ENCODE measurements around the gene CCNY. TPM values are rescaled to one million over a fixed set of nuclear protein-coding genes. Genes with fewer than 3 reads are reported as not detected.
A peak's percentile ranks its signal among the peaks of the same experiment; 100 is the strongest.

The CCNY gene
- total RNA-seq, 1 experiment from 2014 or later: 63.7 TPM

DNA sequence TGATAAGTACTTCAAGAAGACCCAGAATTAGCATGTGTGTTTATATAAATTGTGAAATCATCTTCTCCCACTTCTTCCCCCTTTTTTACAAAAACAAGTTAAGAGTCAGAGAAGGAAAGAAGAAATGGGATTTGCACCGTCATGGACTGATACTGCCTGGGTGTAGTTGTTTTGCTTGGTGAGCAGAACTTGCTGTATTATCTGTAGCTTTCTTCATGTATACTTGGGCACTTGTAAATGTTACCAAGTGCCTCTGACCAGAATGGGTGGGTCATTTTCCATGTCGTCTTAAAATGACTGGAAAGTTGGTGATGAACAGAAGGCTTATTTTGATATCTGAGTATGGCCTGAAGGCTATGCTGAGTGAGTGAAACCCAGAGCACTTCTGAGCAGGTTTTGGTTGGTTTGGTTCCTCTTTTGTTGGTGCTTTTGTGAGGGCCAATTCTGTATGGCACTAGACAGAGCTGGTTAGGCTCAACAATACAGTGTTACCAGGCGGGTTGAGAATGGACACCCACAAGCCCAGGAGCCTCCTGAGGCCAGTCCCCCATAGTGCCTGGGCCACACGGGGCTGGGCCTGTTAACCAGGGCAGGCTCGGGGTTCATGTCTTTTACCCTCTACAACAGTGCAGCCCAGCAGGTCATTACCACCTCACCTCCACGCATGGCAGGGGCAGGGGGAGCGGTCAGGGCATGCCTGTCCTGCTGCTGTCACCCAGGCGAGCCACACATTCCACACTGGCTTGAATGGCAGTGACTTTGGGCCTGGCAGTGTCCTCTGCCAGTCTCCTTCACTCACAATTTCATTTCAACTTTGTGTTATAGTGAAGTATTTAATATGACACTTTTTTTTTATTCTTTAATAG, 115.1 kb downstream of the CCNY start:
- DNase-seq (ENCODE audit: low read depth): no peak

DNA sequence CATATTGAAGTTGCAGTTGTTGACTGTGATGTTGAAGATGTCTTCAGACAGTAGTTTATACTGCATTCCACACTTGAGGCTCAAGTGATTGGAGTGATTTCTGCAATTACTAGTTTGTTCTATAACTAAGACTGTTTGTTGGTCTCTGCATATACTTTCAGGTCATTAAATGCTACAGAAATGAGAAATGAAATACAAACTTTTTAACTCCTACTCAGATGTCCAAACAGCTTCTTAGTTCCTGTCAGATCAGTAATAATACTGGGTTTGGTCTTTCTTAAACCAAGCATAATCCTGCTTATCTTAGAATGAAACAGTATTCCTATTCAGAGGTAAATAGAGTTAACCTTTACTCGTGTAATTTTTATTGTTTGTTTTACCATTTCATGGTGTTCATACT, 115.9 kb downstream of the CCNY start:
- no peak for DNase-seq (ENCODE audit: low read depth)

DNA sequence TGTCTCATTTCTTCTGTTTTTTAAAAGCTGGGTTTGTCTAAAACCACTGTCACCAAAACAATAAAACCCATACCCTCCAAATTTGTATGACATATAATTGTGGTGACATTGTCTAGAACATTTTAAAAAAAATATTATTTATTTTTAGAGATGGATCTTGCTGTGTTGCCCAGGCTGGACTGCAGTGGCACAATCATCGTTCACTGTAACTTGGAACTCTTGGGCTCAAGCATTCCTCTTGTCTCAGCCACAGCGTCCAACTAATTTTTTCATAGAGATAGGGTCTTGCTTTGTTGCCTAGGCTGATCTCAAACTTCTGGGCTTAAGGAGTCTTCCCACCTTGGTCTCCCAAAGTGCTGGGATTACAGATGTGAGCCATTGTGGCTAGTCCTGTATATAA, 116.5 kb downstream of the CCNY start:
- DNase-seq (ENCODE audit: low read depth): no peak

DNA sequence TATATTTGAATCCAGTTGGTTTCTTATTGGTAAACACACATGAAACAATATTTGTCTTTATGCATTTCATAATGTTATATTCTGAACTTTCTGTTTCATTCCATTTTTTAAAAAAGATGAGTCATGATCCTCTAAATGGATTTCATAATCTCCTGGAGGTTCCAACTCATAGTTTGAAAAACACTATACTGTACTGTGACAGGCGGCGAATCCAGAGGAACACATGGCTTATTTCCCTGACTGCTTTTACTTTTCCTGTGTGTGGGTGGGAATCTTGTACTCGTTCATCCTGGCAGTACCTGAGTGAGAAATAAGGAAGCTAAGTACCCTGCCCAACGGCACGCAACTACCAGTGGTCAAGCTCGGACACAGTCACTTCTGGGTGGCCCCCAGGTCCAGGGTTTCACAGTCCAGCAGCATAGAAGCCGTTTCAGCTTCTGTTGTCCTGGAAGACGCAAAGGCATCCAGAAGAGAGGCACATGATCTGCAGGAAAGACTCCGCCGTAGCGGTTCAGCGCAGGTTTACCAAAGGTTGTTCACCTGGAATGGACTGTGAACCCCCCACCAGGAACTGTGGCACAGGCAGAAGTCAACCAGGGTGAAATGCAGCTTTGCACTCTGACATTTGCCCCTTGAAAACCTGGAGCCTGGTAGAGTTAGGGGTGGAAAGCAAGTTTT, 117.7 kb downstream of the CCNY start:
- DNase-seq (ENCODE audit: low read depth): peak; percentile 84

DNA sequence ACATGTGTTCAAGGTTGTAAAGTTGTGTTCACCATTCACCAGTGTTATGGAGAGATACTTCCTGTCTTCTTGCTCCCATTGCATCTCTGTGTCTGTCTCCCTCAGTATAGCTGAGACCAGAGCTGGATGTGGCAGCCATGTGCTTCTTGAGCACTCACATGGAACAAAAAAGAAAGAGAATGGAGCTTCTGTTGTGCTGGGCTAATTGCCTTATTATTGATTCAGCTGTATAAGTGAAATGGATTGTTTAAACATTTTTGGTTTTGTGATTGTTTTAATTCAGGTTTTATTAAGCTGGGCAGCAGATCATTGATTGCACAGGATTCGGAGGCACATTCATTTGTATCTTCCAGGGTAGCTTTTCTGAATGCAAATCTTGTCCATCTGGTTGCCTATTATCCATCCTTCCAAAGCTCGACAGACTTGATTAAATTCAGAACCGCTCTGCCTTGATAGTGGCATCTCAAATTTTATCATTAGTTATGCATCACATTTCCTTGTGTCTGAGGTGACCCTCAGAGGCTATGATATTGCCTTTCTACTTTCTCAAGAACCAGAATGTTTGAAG, 119.9 kb downstream of the CCNY start:
- DNase-seq (ENCODE audit: low read depth): no peak

DNA sequence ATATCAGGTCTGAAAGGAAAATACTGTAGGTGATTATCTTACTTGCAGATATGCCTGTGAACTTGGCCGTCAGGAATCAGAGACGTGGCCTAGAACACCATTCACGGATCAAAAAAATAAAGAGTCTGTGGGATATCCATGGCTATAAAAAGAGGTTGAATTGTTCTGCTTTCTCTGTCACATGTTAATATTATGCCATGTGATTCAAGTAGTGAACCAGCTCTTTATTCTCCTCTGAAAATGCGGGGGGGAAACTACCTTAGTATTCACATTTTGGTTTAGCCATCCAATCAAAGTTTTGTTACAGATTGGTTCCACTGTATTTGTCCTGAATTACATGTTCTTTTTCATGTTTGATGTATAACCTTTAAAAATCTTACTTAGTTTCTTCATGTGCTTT, 120.5 kb downstream of the CCNY start:
- no peak for DNase-seq (ENCODE audit: low read depth)

DNA sequence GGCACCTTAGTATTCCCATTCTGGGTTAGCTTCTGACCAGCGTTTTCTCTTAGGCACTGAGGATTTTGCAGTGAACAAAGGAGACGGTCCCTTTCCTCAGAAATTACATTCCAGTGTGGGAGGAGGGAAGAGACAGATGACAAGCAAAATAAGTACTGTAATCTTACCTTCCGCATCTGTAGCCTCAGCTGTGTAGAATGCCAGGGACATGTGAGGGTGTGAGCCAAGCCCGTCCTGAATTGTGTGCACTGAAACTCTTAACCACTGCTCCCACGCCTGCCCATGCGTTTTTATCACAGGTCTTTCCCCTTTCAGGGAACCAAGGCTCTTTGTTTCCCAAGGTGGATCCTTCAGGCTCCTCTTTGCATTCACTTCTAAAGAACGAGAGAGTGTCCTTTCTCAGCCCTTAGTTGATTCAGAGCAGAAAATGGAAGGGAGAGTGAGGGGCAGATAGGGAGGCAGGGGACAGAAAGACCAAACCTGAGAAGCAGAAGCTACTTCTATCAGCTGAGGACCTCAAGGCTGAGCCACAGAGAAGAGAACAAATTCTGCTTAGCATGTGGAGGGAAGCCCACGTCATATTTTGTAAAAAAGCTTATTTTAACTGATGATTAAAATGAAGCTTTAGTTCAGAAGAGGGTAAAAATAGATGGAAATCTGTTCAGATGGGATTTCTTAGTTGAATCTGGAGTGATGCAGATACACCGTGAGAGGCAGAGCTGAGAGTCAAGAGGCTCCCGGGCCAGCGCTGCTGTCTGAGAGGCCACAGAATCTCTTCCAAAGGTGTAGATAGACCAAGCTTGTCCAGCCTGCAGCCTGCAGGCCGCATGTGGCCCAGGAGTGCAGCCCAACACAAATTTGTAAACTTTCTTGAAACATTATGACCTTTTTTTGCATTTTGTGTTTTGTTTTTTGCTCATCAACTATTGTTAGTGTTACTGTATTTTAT, 122.5 kb downstream of the CCNY start:
- peak; percentile 60 for DNase-seq (ENCODE audit: low read depth)

DNA sequence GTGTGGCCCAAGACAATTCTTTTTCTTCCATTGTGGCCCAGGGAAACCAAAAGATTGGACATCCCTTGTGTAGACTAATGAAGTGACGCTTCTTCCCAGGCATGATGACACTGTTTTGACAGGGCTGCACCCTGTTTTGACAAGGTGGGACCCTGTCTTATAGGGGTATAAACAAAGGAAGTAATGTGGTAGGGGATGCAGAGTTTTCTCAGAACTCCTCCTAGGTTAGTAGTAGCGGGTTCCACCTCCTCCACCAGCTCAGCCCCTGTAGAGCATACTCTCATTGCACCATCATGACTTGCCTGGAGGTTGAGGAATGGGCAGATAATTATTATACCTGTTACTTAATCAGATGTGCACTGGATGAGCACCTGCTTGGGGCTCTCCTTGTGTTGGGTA, 123.1 kb downstream of the CCNY start:
- no peak for DNase-seq (ENCODE audit: low read depth)

DNA sequence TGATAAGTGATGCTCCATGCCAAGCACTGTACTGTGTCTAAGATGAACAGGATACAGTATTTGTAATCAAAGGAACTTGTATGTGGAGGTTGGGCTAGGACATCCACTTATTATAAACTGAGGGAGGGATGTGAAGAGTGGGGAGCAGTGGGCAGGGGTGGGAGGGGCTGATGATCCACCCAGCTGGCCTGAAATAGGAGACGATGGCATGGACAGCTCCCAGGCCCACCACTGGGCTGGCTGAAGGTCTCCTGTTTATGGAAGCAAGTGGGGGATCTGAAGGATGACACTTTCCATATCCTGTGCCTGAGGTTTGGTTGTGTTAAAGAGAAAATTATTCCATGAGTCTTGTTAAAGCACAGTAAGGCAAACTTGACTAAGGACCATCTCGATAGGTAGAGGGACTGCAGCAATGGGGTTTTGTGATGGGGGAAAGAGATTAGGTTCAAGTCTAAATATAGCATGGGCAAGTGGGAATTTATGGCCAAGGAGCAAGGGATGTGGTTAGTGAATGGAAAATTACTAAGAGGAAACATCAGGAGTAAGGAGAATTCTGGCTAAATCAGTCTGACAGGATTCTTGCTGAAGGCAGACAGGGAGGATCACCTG, 124.6 kb downstream of the CCNY start:
- no peak for DNase-seq (ENCODE audit: low read depth)

DNA sequence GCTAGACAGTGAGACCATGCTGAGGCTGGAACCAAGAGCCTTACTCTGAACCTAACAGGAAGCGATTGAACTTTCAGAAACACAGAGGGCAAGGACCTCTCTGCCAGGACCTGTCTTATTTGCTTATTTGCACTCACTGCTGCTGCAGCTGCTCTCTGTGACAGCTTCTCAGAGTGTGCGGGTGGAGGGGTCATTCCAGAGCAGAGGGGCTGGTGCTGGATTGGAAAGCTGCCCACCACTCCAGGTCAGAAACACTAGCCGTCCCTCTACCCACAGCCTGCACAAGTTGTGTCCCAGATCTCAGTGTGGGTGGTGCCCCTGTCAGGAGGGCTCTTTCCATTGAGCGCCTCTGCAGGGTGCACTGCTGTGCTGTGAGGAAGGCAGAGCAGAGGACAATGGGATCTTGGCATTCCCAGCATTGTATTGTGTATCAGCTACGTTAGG, 126.2 kb downstream of the CCNY start:
- DNase-seq (ENCODE audit: low read depth): peak; percentile 42

DNA sequence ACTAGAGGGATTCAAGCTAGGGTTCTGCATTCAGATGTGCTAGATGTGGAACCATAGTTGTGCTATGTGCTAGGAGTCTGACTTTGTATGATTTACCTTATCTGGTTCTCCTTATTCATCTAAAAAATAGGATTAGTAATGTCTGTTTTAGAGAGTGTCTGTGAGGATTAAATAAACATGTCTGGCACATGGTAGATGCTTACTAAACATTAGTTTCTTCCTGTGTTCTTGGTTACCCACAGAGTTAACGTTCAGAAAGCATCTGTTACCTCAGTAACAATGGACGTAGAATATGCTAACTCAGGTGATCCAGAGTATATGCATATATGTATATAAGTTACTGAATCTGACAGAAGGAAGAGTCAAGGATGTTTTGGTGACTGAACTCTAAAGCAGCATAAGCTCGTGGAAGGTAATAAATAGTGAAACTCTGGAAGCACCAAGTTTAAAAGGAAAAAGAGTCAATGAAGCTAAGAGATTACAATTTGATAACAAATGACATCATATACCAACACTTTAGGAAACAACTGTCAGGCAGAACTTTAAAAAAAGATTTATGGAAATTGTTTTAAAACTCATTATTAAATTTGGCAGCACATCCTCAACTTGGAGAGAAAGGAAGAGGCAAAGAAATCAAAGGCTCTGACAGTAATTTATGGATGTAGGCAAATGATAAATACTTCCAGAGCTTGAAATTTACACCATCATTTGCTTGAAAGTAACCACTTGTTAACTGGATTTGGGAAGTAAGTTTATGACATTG, 127.0 kb downstream of the CCNY start:
- DNase-seq (ENCODE audit: low read depth): no peak

DNA sequence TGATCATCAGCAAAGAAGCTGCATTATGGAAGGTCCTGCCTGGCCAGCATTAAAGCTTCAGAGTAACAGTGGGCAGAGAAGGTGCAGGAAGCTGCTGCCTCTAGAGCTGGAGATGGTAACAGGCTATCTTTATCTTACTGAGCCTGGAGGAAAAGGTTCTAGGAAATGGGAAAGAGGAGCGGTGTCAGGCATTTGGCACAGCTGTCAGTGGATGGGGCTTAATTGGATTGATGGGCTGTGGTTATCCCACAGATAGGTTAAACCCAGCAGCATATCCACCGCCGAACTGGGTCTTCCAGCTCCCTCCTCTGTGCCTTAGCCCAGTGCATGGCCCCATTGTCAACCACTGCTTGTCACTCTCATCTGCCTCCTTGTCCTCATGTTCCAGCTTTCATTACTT, 127.6 kb downstream of the CCNY start:
- no peak for DNase-seq (ENCODE audit: low read depth)

DNA sequence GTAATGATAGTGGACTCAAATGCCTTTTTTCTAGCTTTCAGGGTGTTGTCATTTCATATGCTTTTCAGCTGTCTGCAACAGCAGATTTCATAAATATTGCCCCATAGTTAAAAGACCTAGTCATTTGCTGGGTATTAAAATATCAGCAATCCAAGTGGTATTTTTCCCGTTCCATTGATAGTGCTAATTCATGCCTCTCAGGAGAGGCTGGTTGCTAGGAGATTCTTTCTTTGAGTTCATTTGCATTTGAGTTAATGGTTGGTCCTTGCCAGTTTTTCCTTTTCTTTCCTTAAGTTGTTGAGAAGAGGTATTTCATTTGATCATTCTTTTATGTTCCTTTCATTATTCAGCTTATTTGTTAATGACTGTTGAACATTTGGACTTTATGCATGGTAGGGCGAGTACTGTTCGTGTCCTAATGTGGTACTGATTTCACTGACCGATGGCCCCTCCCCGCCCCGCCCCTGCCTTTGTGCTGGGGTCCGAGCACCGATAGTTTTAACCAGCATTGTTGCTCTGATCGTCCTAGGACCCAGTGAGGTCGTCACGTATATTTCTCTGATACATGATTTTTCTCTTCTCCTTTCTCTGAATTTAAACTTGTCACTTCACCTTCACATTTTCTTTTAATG, 128.6 kb downstream of the CCNY start:
- DNase-seq (ENCODE audit: low read depth): peak; percentile 41

DNA sequence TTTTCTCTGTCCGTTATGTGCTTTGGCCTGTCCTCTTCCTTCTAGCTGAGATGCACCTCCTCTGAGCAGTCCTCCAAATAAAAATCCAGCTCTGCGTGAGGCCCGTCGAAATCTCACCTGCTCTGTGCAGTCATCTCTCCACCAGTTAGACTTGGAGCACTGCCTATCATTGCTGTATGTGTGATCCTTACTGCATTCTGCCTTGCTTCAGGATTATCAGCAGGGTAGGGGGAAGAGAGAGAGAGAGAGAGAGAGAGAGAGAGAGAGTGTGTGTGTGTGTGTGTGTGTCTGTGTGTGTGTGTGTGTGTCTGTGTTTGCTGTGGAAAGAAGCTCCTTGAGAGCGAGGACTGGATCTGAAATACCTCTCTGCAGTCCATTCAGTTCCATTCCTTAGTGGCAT, 129.4 kb downstream of the CCNY start:
- no peak for DNase-seq (ENCODE audit: low read depth)

DNA sequence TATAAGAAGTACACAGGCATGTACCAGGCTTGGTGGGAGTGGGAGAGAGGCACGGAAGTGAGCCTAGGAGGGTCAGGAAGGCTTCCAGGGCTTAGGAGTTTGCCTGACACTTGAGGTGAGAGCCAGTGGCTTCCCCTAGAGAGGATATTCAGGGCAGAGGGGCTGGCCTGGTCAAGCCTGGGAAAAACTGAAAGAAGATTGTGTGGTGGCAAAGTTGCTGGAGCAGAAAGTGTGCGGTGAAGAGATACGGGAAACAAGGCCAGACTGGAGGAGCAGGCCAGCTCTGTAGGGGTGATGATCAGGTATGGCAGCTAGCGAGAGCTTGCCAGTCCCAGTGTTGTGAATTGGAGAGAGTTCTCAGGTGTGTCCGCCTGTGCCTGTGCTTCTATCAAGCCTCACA, 129.9 kb downstream of the CCNY start:
- no peak for DNase-seq (ENCODE audit: low read depth)

DNA sequence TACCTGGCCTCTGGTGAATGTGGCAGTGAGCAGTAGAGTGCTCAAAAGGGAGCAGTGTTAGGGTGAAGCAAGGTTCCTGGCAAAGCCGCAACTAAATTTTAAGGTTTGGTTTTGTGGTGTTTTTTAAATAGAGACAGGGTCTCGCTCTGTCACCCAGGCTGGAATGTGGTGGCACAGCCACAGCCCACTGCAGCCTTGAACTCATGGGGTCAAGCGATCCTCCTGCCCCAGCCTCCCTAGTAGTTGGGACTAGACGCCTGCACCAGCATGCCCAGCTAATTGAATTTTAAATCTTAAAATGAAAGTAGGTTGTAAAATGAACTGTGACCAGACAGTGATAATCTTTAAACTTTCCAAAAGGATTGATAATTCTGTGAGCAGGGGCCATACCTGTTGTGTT, 130.4 kb downstream of the CCNY start:
- no peak for DNase-seq (ENCODE audit: low read depth)

DNA sequence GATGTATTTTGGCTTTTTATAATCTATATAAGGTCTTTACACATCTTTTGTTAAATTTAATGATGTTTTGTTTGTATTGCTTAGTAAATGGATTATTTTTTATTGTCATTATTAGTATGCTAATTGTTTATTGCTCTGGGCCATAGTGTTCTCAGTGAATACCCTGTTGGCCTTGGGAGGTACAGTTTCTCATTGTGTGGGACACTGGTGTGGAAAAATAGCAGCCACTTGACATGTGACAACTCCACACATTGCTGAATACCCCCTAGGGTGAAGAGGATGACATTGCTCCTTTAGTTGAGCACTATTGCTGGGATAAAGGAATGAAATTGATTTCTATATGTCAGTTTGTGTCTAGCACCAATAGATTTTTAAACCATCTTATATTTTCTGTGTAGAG, 130.9 kb downstream of the CCNY start:
- no peak for DNase-seq (ENCODE audit: low read depth)

DNA sequence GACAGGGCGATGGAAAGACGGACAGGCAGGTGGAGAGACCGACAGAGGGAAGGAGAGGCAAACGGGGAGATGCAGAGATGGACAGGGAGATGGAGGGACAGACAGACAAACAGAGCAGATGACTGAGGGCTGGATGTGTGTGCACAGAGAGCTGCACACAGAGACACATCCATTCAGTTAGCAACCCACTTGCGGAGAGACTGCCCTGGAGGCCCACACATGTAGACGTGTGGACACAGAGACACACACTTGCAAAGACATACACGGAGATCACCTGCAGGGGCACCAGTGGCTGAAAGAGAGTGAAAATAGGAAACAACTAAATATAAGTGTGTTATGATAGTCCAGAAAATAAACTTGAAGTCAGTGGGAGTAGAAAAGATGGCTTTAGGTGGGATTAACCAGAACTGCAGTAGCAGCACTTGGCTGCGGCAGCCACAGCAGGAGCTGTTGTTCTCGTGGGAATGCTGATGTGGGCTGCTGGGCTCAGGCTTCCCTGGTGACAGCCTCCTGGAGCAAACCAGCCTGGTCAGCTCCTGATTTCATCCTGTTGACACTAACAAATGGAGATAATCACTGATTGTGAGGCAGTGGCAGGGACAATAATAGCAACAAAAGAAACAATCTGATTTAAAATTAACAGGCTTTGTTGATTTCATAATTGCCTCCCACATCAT, 134.1 kb downstream of the CCNY start:
- DNase-seq (ENCODE audit: low read depth): no peak

DNA sequence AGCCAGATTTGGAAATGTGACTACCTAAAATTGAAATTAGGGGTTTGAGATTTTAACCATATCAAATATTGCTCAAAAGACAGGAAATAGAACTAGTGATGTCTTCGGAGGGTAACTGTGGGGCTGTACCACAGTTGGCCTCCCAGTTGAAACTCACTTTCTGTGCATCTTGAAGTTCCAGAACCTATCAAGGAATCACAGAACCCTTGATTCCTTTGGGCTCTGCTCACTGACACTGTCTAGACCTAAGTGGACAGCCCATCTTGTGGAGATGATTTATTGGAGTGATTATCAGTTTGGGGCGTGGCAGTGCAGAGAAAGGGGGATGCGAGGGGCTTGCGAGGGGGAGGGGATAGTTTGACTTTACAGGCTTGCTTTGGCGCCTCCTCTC, 134.6 kb downstream of the CCNY start:
- no peak for DNase-seq (ENCODE audit: low read depth)
